MM.1S (cell line): ENCODE results near the gene FAM163A.

Source experiments
- DNase-seq: peaks from one replicate; pipeline ENCODE4 v3.0.0-alpha.2; 2015
- H2AFZ ChIP-seq: fragments of 300-600 bp; sonication (generic); 2 replicates; pipeline ENCODE4 v1.6.0; 2016; ENCODE audit warnings: antibody characterized with exemption, low read length
- H3F3A ChIP-seq: fragments of 300-600 bp; sonication (generic); 2 replicates; pipeline ENCODE4 v1.6.1; 2016; ENCODE audit warnings: mild to moderate bottlenecking, antibody characterized with exemption, low read length, moderate library complexity, mixed read lengths; ENCODE audit not compliant: insufficient read depth
- H3K27ac ChIP-seq: fragments of 300-600 bp; sonication (generic); 2 replicates; pipeline ENCODE4 v1.5.1; 2016; ENCODE audit warnings: mild to moderate bottlenecking, low read length
- H3K27me3 ChIP-seq: fragments of 300-600 bp; sonication (generic); replicated peaks from 2 replicates; pipeline ENCODE4 v1.6.0; 2016; ENCODE audit warnings: low read length; ENCODE audit not compliant: insufficient read depth
- H3K36me3 ChIP-seq: fragments of 300-600 bp; sonication (generic); replicated peaks from 2 replicates; pipeline ENCODE4 v1.6.1; 2016; ENCODE audit warnings: mild to moderate bottlenecking, low read length, mixed read lengths; ENCODE audit not compliant: insufficient read depth
- H3K4me1 ChIP-seq: fragments of 300-600 bp; sonication (generic); 2 replicates; pipeline ENCODE4 v1.6.1; 2016; ENCODE audit warnings: low read length, mixed read lengths
- H3K4me2 ChIP-seq: fragments of 300-600 bp; sonication (generic); 2 replicates; pipeline ENCODE4 v1.6.0; 2016; ENCODE audit warnings: low read depth, low read length
- H3K4me3 ChIP-seq: fragments of 300-600 bp; sonication (generic); 2 replicates; pipeline ENCODE4 v1.5.1; 2016; ENCODE audit warnings: low read length, mixed read lengths
- H3K79me2 ChIP-seq: fragments of 300-600 bp; sonication (generic); 2 replicates; pipeline ENCODE4 v1.6.1; 2016; ENCODE audit warnings: mixed run types, low read length, mixed read lengths
- H3K9ac ChIP-seq: fragments of 300-600 bp; sonication (generic); 2 replicates; pipeline ENCODE4 v1.6.1; 2016; ENCODE audit warnings: low read length, mixed read lengths
- H3K9me2 ChIP-seq: fragments of 300-600 bp; sonication (generic); replicated peaks from 2 replicates; pipeline ENCODE4 v1.6.1; 2016; ENCODE audit warnings: mild to moderate bottlenecking, low read length, mixed read lengths; ENCODE audit not compliant: insufficient read depth
- H3K9me3 ChIP-seq: fragments of 300-600 bp; sonication (generic); replicated peaks from 2 replicates; pipeline ENCODE4 v1.6.1; 2016; ENCODE audit warnings: mild to moderate bottlenecking, low read length, mixed read lengths; ENCODE audit not compliant: insufficient read depth
- H4K20me1 ChIP-seq: fragments of 300-600 bp; sonication (generic); 2 replicates; pipeline ENCODE4 v1.6.1; 2016; ENCODE audit warnings: mild to moderate bottlenecking, low read length, moderate library complexity, mixed read lengths; ENCODE audit not compliant: insufficient read depth
- CTCF ChIP-seq: fragments of 300-600 bp; sonication (generic); IDR thresholded peaks from 2 replicates; pipeline ENCODE4 v1.5.1; 2016; ENCODE audit warnings: antibody characterized with exemption, low read length, mixed read lengths
- EZH2 ChIP-seq: fragments of 300-600 bp; sonication (generic); optimal IDR thresholded peaks from 2 replicates; pipeline ENCODE3; 2017; ENCODE audit warnings: low read depth, mild to moderate bottlenecking, antibody characterized with exemption, low read length, mixed read lengths
- EZH2phosphoT487 ChIP-seq: fragments of 300-600 bp; sonication (generic); IDR thresholded peaks from 2 replicates; pipeline ENCODE4 v1.6.1; 2018; ENCODE audit warnings: antibody characterized with exemption, low read length

Gene FAM163A

GRCh38 chr1:179743679-179744400 is 749 bp downstream of the FAM163A start:
- Histone ChIP-seq H3K4me2 (no peak overlapping the region), H3K9me3 (no peaks in the 10 kb centered on the region), H4K20me1 (no peaks in the 10 kb centered on the region), H3K36me3 (no peaks in the 10 kb centered on the region), H3K4me3 (no peak overlapping the region), H3K9ac (no peak overlapping the region), H2AFZ (no peak overlapping the region), H3K4me1 (no peaks in the 10 kb centered on the region), H3K27me3 (0 out of 2 replicates have a peak, but pooled peaks cover 5% of the 10 kb centered on the region), H3K27ac (no peak overlapping the region), H3K9me2 (no peaks in the 10 kb centered on the region), H3K79me2 (no peaks in the 10 kb centered on the region), H3F3A (no peaks in the 10 kb centered on the region)
- no peak for DNase-seq
- no peak for TF ChIP-seq EZH2
- TF ChIP-seq CTCF = no peak
- no peak for TF ChIP-seq EZH2phosphoT487

- no peak overlapping the region for H3K9ac ChIP-seq
- H3K36me3 ChIP-seq = no peaks in the 10 kb centered on the region
- TF ChIP-seq EZH2 (no peak), CTCF (no peak), EZH2phosphoT487 (no peak)
- no peak for DNase-seq
- H3K9me3 ChIP-seq = no peaks in the 10 kb centered on the region
- H3K9me2 ChIP-seq = no peaks in the 10 kb centered on the region
- no peak overlapping the region for H3K4me3 ChIP-seq
- H3K4me1 ChIP-seq = no peaks in the 10 kb centered on the region
- no peaks in the 10 kb centered on the region for H4K20me1 ChIP-seq
- H3K4me2 ChIP-seq = no peak overlapping the region
- H3K27ac ChIP-seq = no peak overlapping the region
- 0 out of 2 replicates have a peak, but pooled peaks cover 5% of the 10 kb centered on the region for H3K27me3 ChIP-seq
- no peaks in the 10 kb centered on the region for H3K79me2 ChIP-seq
- no peak overlapping the region for H2AFZ ChIP-seq
- no peaks in the 10 kb centered on the region for H3F3A ChIP-seq
Observed at GRCh38 chr1:179744401-179745130, 1.5 kb downstream of the FAM163A start.

GRCh38 chr1:179745131-179745611 is 2.1 kb downstream of the FAM163A start:
- Histone ChIP-seq H3K4me1 (no peaks in the 10 kb centered on the region), H3K27ac (no peak overlapping the region), H3K9ac (no peak overlapping the region), H3K4me3 (no peak overlapping the region), H3K36me3 (no peaks in the 10 kb centered on the region), H2AFZ (no peak overlapping the region), H3K4me2 (no peak overlapping the region), H3K27me3 (0 out of 2 replicates have a peak, but pooled peaks cover 5% of the 10 kb centered on the region), H3K79me2 (no peaks in the 10 kb centered on the region), H3K9me2 (no peaks in the 10 kb centered on the region), H4K20me1 (no peaks in the 10 kb centered on the region), H3F3A (no peaks in the 10 kb centered on the region), H3K9me3 (no peaks in the 10 kb centered on the region)
- TF ChIP-seq EZH2phosphoT487 = no peak
- TF ChIP-seq CTCF = no peak
- TF ChIP-seq EZH2 = no peak
- no peak for DNase-seq
